Esophagus squamous epithelium (tissue), 4 donors: ENCODE results near the gene UBE2D2.

Source experiments
- POLR2A ChIP-seq, 4 donors: fragments of 450-650 bp; IDR thresholded peaks; one replicate each; pipeline ENCODE4 v1.6.1; 2017; ENCODE audit warnings: antibody characterized with exemption in 4 of 4, mild to moderate bottlenecking in 4 of 4, moderate library complexity in 3 of 4
- TF ChIP-seq, protein P1 (sequence below), 6 experiments: fragments of 450-650 bp in 4 of 6; fragments of 200-600 bp in 2 of 6; sonication (generic) in 2 of 6; IDR thresholded peaks; one replicate each; pipeline ENCODE4 v1.5.1; 2016 to 2019; ENCODE audit warnings: antibody characterized with exemption in 6 of 6, mild to moderate bottlenecking in 4 of 6, moderate library complexity in 4 of 6

GRCh38 chr5:139639619-139640380 lies 78.7 kb downstream of the UBE2D2 start:
- TF ChIP-seq, protein P1, sequence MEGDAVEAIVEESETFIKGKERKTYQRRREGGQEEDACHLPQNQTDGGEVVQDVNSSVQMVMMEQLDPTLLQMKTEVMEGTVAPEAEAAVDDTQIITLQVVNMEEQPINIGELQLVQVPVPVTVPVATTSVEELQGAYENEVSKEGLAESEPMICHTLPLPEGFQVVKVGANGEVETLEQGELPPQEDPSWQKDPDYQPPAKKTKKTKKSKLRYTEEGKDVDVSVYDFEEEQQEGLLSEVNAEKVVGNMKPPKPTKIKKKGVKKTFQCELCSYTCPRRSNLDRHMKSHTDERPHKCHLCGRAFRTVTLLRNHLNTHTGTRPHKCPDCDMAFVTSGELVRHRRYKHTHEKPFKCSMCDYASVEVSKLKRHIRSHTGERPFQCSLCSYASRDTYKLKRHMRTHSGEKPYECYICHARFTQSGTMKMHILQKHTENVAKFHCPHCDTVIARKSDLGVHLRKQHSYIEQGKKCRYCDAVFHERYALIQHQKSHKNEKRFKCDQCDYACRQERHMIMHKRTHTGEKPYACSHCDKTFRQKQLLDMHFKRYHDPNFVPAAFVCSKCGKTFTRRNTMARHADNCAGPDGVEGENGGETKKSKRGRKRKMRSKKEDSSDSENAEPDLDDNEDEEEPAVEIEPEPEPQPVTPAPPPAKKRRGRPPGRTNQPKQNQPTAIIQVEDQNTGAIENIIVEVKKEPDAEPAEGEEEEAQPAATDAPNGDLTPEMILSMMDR (IDR thresholded peaks at IDR 0.05) = no peak
- no peak for TF ChIP-seq POLR2A (IDR thresholded peaks at IDR 0.05)
